H1 (cell line): Measurements from ENCODE around the gene INTS15. TPM values are rescaled to one million over a fixed set of nuclear protein-coding genes. Genes with fewer than 3 reads are reported as not detected.

Experiments
- ATF2 ChIP-seq: IDR thresholded peaks from 2 replicates; pipeline ENCODE4 v1.6.1; 2012; ENCODE audit warnings: low read length, inconsistent platforms
- JUN ChIP-seq: IDR thresholded peaks from 2 replicates; pipeline ENCODE4 v1.6.1; 2011; ENCODE audit warnings: low read depth, mild to moderate bottlenecking, improper control_type of control experiment, low read length
- PHF8 ChIP-seq: fragments of 200-600 bp; sonication (generic); conservative IDR thresholded peaks from 2 replicates; pipeline ENCODE4 v1.7.1; 2012; ENCODE audit warnings: low read depth, mild to moderate bottlenecking, inconsistent platforms, low read length, moderate library complexity
- SUZ12 ChIP-seq: fragments of 200-600 bp; sonication (generic); IDR thresholded peaks from 2 replicates; pipeline ENCODE4 v1.6.1; 2012; ENCODE audit warnings: mild to moderate bottlenecking, inconsistent platforms, low read length, moderate library complexity, mixed read lengths
- polyA plus RNA-seq, 7 experiments: library from polyadenylated mRNA; depleted of rRNA in 3 of 7; stranded (reverse) in 5 of 7; unstranded in 2 of 7; fragments of >200 nt in 5 of 7; fragments of 200-250 nt in 2 of 7; gene quantifications; 1 replicate in 5 of 7; 2 replicates in 1 of 7; 4 replicates in 1 of 7; pipeline versions ENCODE4 v1.2.1 to v1.2.3, GENCODE V29; 2011 to 2013; ENCODE audit warnings: missing spikeins in 2 of 7, mixed read lengths in 2 of 7
- total RNA-seq: library from RNA; stranded (reverse); fragmentation: NEBNext Ultra II Directional; extraction: Animal tissue kit (Norgen Biotek cat#: 25700); gene quantifications from 2 replicates; pipeline ENCODE4 v1.2.1, GENCODE V29; 2021

INTS15 gene
- total and polyA plus RNA-seq, 2 of the 8 experiments (the other 6 are each of a cell fraction or from before 2014, with no cell fraction given) = 23.0 to 25.7 TPM

GRCh38 chr7:6547400-6547799 lies 42.4 kb upstream of the INTS15 start (continued):
- no peak for TF ChIP-seq JUN
- no peak for TF ChIP-seq ATF2
- no peak for TF ChIP-seq SUZ12
- TF ChIP-seq PHF8 = no peak
